HG03520 (cell line): ENCODE results near the gene RNF138.
"Not testable (repeated sequence)": the region's sequence is repeated elsewhere in the genome, so short reads cannot be mapped to it uniquely, and the experiment has no call there.

ENCODE experiments used
- ATAC-seq: cut with Tn5 transposase; IDR thresholded peaks from one replicate; pipeline ENCODE4 v1.9.1; 2021; ENCODE audit warnings: mild to moderate bottlenecking, moderate library complexity; ENCODE audit not compliant: unreplicated experiment

The RNF138 gene, protein sequence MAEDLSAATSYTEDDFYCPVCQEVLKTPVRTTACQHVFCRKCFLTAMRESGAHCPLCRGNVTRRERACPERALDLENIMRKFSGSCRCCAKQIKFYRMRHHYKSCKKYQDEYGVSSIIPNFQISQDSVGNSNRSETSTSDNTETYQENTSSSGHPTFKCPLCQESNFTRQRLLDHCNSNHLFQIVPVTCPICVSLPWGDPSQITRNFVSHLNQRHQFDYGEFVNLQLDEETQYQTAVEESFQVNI

DNA sequence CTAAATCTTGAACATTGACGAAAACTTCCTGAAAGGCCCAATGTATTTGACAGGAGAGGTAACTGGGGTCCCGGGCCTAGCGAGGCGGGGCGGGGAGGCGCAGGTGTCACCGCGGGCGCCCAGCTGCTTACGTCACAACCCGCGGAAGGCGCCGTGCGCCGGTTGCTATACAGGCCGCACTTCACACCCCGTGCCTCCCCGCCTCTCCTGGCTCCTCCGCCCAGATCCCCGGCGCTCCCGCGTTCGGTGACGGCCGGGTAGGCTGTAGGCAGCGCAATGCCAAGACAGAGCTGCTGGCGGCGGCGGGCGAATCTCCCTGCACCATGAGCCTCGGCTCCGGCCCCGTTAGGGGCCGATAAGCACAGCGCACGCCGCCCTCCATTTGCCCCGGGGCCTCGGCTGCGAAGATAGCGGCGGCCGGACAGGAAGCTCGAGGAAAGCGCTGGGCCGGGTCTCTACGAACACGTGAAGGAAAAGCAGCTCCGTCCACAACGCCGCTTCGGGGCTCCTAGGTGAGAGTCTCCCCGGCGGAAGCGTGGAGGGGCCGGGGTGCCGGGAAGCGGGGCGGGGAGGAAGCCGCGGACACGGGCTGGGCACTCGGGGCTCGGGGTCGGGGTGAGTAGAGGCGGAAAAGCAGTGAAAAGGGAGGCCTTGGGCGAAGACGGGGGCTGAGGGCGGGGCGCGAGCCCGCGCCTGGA lies at the start of gene RNF138:
Gene RNF138, plus strand, starts transcription at position 151 of the 698 bp plus-strand sequence. CDS start 903 bp downstream, outside the sequence.
- ATAC-seq, result peak; percentile 55

DNA sequence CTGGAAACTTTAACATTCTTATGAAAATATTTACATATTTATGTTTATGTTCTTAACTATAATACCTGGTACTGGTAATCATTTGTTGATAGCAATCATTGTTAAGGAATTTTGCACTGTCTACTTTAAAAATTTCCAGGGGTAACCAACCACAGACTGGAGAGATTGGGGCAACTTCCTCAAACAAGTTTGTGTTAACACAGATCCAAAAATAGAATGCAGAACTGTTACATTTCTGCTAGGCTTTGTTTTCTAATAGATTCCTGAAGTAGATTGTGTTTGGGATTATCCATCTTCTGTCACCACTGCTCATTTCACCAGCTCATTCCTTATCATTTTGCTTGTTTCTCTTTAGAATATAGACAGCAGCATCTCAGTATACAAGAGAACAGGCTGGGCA lies 49.3 kb upstream of the RNF138 start:
- ATAC-seq, result no peak

DNA sequence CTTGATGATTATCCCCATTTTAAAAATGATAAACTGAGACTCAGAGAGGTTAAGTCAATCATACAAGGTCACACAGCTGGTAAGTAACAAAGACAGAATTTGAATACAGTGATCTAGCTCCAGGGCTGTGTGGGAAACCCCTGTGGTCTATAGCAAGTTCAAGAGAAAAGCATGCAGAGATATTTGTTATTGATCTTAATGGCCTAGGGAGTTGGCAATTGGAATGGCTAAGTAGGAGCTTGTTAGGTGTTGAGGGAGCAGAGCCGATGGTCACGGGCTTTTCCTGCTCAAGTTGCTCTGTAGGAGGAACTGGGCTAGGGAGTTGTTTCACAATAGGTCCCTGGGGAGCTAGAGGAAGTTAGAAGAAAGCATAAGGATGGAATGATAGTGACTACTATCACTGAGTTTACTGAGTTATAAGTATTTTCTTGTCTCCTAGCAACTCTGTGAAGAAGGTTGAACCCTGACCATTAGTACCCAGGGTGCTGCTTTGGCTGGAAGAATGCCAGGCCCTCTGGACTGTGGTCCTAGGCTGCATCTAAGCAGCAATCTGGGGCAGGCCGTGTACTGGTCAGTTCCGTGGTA lies 43.1 kb upstream of the RNF138 start:
- ATAC-seq, result peak; percentile 44

DNA sequence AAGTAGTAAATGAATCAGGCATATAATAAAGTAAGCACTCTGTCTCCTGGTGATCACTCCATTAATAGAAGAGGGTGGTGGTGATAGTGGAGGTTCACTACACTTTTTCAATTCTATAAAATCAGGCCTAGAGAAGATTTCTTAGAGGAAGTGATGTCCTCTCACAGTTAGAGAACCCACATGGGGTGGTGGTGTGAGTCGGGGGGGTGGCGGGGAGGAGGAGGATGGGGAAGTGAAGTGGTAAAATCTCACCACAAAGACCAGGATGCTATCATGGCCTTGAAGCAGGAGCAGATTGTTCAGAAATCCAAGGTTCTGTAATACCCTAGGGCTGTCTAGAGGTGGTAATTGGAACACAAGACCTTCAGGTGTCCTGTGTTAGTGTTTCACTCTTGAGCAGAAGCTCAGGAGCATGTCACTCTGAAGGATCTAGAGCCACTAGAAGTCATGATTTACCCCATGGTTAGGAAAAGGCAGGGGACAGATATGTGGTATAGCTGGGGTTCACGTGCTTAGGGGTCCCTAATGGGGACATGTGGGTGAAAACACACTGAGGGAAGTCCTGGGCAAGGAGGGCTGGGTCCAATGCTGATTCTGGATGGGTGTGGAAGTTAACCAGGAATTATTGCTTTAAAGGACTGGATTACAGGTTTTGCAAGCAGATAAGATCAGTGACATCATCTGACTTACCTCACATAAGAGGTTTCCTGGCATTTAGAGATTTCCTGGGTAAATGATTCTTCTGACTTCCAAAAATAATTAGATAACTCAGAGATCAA lies 42.1 kb upstream of the RNF138 start:
- no peak for ATAC-seq

DNA sequence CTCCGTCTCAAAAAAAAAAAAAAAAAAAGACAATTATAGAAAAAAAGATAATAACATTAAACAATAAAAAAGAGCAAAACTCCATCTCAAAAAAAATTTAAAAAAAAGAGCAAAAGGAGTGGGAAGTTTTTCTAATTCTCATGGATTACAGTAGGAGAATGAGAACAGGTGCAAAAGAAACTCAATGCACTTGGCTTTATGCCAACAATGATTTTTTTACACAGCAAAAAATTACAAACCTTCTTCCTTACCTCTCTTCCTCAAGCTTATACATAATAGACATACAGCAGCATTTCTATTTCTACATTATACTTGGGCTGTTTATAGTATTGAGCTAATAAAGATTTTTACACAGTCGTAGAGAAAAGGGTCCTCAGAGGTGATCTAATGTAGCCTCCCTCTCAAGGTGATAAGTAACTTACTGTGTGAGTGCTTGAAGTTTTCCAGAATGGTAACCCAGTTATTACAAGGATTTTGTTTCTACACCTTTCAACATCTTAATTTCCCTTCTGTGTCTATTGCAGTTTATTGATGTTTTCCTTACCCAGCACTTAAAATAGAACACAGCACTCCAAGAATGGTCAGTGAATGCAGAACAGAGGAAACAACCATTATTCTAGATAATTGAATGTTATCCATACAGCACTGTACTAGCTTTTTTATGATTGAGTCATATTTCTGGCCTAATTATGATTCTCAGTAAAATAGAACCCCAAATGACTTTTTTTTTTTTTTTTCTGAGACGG lies 34.9 kb upstream of the RNF138 start:
- no peak for ATAC-seq

DNA sequence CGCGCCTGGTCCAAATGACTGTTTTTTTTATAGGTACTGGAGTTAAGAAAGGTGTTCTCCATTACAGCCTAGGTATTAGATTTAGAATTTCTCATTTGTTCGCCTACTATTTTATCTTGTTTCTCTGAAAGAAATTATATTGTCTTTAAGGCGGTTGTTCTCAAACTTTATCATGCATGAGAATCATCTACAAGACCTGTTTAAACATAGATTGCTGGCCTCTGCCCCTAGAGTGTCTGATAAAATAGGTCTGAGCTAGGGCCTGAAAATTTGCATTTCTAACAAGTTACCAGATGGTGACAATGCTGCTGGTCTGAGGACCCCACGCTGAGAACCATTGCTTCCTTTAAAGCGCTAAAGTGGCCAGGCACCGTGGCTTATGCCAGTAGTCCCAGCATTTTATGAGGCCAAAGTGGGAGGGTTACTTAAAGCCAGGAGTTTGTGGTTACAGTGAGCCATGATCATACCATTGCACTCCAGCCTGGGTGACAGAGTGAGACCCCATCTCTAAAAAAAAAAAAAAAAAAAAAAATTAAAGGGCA lies 34.0 kb upstream of the RNF138 start:
- ATAC-seq, result no peak

DNA sequence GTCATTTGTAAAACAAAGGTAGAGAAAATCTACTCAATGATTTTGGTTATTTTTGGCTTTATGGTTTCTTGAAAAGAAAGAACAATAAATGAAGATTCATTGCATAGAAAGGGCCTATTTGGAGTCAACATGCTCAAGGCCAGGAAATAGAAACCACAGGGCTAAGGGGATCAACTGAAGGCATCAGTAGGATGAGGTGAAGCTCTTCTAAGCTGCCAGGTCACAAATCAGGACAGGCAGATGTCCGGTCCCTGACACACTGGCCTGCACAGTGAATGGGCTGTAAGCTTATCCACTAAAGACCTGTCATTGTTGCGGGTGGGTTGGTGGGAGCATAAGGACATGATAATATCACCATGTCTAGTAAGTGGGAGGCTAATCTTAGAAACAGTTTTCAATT lies 31.6 kb upstream of the RNF138 start:
- no peak for ATAC-seq

DNA sequence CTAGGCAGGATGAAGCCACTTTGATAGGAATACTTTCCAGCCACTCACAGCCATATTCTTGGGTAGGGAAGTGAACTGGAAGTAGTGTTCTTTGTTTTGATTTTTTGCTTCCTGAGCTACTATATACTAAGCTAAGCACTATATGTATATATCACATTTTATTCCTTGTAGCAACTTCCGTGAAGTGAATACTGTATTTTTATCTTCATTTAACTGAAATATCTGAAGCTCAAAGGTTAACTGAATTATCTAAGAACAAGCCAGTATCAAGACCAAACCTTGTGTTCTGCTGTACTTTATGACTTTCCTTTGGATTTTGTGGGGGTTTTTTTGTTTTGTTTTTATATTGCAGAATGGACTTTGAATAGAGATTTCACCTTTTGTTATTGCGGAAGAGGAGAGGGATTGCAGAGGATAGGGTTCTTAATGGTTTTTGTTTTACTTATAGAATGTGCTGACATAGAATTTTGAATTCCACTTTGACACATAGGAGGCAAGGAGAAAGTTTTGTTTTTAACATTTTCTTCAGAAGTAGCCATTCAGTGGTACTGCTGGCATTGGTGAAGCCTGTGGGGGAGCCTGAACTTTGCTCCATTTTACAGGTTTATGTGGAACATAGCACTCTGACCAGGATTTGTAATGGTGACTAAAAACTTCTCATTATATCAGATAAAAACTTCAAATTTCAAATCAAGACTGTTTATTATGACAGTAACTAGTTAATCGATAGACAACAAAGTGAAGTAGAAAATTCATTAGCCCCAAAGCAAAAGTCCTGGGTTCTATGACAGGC lies 24.1 kb upstream of the RNF138 start:
- ATAC-seq, result no peak

DNA sequence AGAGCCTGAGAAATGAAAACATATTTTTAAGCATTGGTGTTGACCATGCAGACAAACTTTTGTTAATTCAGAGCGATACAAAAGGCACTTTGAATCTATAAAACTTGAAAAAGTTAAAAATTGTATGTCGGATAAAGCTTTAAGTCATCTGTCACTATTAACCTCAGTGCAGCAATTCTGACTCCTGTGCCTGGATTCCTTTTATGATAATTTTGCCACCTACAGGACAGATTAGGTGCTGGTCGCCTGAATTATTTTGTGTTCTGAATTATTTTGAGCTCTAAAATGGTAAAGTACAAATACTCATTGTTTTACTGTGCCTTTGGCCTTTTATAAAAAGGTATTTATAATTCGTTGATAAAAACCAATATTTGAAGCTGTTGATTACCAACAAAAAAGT lies 19.4 kb upstream of the RNF138 start:
- ATAC-seq, result no peak

DNA sequence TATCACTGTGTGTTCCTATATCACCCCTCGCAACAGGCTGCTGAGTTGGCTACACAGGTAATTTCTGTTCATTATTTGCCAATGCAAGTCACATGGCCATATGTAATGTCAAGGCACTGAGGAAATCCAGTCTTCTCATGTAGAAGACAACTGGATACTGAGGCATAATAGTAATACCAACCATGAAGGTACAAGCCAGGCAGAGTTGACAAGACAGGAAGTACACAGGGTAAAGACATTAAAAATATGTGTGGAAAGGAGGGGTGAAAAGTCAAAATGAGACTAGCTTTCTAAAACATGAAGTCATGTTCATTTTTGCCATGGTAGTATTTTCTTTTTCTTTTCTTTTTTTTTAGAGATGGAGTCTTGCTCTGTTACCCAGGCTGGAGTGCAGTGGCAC lies 17.5 kb upstream of the RNF138 start:
- no peak for ATAC-seq

DNA sequence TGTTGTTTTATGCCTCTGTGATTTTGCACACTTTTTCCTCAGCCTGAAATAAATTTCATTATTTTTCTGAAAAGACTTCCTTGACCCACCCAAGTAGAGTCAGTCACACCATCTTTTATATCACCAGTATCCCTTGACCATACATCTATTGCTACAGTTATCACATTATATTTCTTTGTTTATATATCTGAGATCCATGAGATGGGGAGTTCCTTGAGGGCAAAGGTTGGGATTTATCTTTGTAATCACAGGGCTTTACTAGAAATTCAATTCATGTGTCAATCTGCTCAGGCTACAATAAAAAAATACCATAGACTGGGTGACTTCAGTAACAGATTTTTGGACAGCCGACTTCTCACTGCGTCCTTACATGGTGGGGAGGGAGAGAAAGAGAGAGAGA lies 12.8 kb upstream of the RNF138 start:
- ATAC-seq, result no peak

DNA sequence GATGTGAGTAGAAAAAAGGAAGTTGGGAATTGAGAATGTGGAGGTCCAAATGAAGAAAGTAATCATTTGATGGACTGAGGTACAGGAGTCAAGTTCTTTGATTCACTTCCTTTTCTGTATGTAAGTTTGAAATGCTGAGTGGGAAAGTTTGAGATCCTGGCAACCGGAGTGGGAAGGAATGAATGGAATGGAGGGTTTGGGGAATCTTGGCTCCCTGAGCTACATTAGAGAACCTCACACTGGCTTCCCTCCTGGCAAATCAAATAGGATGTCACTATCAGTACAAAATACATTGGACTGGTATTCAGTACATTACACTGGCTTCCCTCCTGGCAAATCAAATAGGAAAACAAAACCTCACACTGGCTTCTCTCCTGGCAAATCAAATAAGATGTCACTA lies 9.8 kb upstream of the RNF138 start:
- ATAC-seq, result no peak

DNA sequence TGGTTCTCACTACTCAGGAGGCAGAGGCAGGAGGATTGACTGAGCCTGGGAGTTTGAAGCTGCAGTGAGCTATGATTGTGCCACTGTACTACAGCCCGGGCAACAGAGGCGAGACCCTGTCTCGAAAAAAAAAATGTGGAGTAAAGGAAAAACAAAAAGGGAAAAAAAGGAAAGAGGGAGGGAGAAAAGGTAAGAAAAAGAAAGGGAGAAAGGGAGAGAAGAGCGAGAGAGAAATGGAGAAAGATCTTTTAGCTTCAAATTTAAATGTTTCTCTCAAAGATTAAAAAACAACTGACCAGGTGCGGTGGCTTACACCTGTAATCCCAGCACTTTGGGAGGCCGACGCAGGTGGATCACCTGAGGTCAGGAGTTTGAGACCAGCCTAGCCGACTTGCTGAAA lies 7.9 kb upstream of the RNF138 start:
- no peak for ATAC-seq

DNA sequence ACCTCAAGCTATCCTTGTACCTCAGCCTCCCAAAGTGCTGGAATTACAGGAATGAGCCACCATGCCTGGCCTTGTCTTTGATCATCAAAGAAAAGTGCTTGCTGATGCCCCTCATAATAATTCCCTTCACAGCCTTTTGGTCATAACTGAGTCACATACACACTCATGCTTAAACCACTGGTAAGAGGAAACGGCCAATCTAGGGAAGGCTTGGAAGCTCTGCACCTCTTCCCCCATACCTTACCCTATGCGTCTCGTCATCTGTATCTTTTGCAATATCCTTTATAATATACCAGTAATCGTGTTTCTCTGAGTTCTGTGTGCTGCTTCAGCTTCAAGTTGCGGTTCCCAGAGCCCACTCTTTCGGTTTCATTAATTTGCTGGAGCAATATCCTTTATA lies 4.8 kb upstream of the RNF138 start:
- ATAC-seq, result no peak

DNA sequence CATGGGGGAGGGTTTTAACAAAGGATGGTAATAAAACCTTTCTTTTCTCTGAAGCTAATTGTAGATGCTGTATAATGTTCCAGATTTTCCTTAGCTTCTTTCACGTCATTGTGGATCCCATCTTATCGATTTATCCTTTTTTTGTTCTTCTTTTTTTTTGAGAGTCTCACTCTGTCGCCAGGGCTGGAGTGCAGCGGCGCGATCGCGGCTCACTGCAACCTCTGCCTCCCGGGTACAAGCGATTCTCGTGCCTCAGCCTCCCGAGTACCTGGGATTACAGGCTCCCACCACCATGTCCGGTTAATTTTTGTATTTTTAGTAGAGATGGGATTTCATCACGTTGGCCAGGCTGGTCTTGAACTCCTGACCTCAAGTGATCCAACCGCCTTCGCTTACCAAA lies 843 bp upstream of the RNF138 start:
- not testable (repeated sequence) for ATAC-seq

DNA sequence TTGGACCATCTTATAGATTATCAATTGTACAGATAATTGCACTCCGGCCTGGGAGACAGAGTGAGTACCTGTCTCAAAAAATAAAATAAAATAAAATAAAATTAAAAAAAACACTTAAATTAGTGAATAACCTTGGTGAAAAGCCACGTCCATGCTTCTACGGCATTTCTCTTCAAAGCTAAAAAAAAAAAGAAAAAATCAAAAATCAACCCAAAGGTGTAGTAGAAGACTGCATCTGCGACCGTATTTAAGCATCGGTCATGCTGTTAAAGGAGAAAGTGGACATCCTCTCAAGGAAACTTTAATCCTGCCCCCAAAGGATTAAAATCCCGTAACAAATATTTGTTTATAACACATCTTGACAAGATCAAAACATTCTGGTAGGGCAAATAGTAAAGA lies 350 bp upstream of the RNF138 start:
- no peak for ATAC-seq

DNA sequence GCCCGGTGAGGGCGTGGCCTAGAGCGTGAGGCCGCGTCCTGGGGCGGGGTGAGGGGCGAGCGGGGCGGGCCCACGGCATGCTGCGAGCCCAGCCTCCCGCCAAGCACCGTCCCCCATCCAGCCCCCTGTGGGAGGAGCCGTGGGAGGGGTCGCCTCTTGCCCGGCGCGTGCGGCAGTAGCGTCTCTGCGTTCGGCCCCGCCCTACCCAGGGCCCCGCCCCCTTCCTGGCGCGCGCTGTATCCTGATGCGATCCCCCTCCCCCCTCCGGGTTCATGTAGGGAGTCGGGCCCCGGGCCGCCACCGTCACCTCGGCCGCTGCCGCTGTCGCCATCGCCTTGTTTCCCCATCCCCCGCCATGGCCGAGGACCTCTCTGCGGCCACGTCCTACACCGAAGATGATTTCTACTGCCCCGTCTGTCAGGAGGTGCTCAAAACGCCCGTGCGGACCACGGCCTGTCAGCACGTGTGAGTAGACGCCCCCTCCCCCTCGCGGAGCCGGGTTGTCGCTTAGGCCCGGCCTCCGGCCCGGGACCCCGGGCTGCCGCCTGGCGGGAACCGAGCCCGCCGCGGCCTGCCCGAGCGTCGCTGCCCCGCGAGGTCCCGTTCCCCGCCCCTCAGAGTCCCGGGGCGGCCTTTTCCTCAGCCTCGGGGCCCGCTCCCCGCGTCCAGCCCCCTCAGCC lies 888 bp downstream of the RNF138 start:
- peak; percentile 74 for ATAC-seq

DNA sequence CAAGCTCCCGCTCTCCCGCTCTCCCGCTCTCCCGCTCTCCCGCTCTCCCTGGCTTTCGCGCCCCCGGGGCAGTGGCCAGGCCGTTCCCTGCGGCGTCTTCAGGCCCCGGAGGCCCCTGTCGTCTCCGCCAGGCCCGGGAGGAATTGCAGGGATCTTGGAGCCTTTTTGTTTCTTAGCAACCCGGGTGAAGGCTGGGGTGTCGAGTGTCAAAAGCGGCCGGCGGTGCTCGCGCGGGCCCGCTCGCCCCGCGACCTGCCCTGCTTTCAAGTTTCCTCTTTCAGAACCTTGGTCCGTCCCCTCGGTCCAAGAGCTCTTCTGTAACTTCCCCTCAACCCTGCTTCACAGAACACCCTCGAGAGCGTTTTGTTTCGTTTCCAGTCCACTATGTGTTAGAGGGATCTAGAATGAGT lies 1.4 kb downstream of the RNF138 start:
- peak; percentile 31 for ATAC-seq

DNA sequence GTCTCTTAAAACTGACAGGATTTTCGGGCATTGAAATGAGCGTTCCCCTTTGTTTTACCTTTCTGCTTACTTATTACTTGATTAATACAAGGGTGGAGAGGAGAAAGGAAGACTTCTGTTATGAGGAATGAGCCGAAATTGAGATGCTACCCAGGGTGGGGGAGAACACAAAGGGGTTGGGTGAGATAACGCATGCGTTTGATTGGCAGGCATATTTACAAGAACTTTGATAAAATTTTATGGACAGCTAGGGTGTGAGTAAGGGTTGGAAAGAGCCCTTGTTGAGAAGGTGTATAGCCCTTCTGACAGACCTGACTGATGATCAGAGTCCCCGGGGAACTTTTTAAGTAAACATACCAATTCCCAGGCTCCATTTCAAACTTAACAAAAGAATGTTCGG lies 1.8 kb downstream of the RNF138 start:
- no peak for ATAC-seq
